IPS-20b (cell line): Measurements from ENCODE around the gene NTHL1.

Experiments
- H3K27ac ChIP-seq: one replicate; pipeline ENCODE4 v1.5.1; 2013; ENCODE audit warnings: low read length
- H3K27me3 ChIP-seq: 2 replicates; pipeline ENCODE4 v1.6.1; 2013; ENCODE audit warnings: mild to moderate bottlenecking, low read length, inconsistent platforms; ENCODE audit not compliant: insufficient read depth
- H3K36me3 ChIP-seq: 2 replicates; pipeline ENCODE4 v1.6.1; 2013; ENCODE audit warnings: low read depth, mild to moderate bottlenecking, inconsistent platforms, low read length, moderate library complexity; ENCODE audit not compliant: insufficient read depth
- H3K4me1 ChIP-seq: 2 replicates; pipeline ENCODE4 v1.6.1; 2013; ENCODE audit warnings: mild to moderate bottlenecking, control low read depth, inconsistent platforms, low read length, moderate library complexity; ENCODE audit not compliant: insufficient read depth
- H3K4me3 ChIP-seq: 2 replicates; pipeline ENCODE4 v1.5.1; 2013; ENCODE audit warnings: mild to moderate bottlenecking, low read length, inconsistent platforms
- H3K9ac ChIP-seq: 2 replicates; pipeline ENCODE4 v1.6.1; 2013; ENCODE audit warnings: low read depth, mild to moderate bottlenecking, inconsistent platforms, low read length, moderate library complexity
- H3K9me3 ChIP-seq: 2 replicates; pipeline ENCODE4 v1.6.1; 2013; ENCODE audit warnings: mild to moderate bottlenecking, low read depth, low read length, inconsistent platforms; ENCODE audit not compliant: insufficient read depth

The NTHL1 gene

GRCh38 chr16:2028620-2029220 is 18.9 kb downstream of the NTHL1 start:
- Histone ChIP-seq H3K9me3 (no peaks in the 10 kb centered on the region), H3K36me3 (no peaks in the 10 kb centered on the region), H3K4me3 (no peak overlapping the region), H3K4me1 (no peaks in the 10 kb centered on the region; the same call in 1 of the 2 replicates), H3K9ac (no peak overlapping the region), H3K27ac (no peak overlapping the region), H3K27me3 (peaks cover 42% of the 10 kb centered on the region)

- Histone ChIP-seq H3K27ac (no peak overlapping the region), H3K4me3 (no peak overlapping the region), H3K27me3 (peaks cover 43% of the 10 kb centered on the region), H3K4me1 (no peaks in the 10 kb centered on the region; the same call in 1 of the 2 replicates), H3K9ac (no peak overlapping the region), H3K9me3 (no peaks in the 10 kb centered on the region), H3K36me3 (no peaks in the 10 kb centered on the region)
Observed at GRCh38 chr16:2028146-2028545, 19.5 kb downstream of the NTHL1 start.

DNA sequence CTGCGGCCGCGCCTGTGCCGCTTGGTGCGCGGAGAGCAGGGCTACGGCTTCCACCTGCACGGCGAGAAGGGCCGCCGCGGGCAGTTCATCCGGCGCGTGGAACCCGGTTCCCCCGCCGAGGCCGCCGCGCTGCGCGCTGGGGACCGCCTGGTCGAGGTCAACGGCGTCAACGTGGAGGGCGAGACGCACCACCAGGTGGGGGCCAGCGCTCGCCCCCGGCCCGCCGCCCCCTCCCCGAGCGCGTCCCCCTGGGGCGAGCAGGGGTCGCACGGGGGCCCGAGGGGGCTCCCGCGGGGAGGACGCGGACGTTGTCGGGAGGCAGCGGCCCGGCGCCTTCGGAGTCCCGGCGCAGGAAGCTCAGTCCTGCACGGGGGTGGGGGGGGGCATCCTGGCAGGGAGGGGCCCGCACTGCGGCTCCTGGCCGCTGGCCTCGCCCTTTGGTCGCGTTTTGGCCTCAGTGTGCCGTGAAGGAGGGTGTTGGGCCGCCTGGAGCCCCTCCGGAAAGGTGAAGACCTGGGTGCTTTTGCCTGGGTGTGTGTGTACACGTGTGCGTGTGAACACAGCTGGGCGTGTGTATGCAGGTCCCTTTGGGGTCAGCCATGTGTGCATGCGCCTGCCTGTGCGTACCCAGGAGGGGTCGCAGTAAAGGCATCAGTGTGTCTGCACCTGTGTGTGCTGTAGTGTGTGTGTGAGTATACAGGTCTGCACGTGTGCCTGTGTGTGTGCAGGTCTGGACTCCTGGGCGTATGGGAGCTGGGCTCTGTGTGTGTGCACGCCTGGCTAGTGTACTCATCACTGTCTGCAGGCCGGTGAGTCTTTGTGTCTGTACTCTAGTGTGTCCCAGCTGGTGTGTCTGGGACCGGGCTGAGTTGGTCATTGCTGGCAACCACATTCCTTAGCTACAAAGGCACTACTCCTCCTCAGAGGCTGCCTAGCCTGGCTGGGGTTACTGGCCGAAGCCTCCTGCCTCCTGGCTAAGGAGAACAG is 20.3 kb downstream of the NTHL1 start:
- Histone ChIP-seq H3K27ac (no peak overlapping the region), H3K36me3 (no peaks in the 10 kb centered on the region), H3K9me3 (no peaks in the 10 kb centered on the region), H3K4me3 (peak overlapping the region; percentile 60), H3K4me1 (no peaks in the 10 kb centered on the region; the same call in 1 of the 2 replicates), H3K27me3 (peaks cover 49% of the 10 kb centered on the region), H3K9ac (no peak overlapping the region)

- Histone ChIP-seq H3K27ac (no peak within 1 kb of the TSS), H3K9me3 (no peaks in the 10 kb centered on the region), H3K4me1 (no peaks in the 10 kb centered on the region; the same call in 1 of the 2 replicates), H3K36me3 (no peaks in the 10 kb centered on the region), H3K9ac (no peak within 1 kb of the TSS), H3K27me3 (peaks cover 56% of the 10 kb centered on the region), H3K4me3 (peak within 1 kb of the TSS; percentile 60)
Observed at GRCh38 chr16:2026461-2027023, 21.1 kb downstream of the NTHL1 start, which contains the start of gene NHERF2. Gene NHERF2, plus strand, starts transcription at chr16:2026902. Its CDS starts 104 bp downstream, at chr16:2027006.

DNA sequence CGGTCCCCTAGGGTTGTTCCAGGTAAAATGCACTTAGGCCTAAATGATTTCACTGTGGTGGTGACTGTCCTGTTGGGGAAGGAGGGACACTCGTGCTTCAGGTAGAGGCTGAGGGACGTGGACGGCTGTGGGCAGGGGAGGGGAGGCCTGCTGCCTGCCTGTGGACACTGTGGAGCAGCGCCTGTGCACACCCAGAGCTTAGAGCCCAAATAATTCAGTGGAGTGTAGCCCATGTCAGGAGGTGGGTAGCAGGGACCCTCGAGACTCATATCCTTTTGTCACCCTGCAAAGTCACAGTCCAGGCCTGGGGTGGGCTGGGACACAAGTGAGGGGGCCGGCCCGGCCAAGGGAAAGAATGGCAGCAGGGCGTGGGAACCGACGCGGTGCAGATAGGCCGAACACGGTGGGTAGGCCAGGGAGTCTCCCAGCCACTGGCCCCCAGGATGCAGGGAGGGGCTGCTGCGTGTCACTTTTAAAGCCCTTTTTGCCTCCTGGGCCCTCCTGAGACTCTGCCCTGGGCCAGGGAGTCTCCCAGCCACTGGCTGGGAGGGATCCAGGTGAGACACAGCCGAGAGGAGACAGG is 21.7 kb downstream of the NTHL1 start:
- H3K4me1 ChIP-seq = no peaks in the 10 kb centered on the region; the same call in 1 of the 2 replicates
- peaks cover 62% of the 10 kb centered on the region for H3K27me3 ChIP-seq
- H3K27ac ChIP-seq = no peak overlapping the region
- no peak overlapping the region; the same call in 1 of the 2 replicates for H3K4me3 ChIP-seq
- H3K9me3 ChIP-seq = no peaks in the 10 kb centered on the region
- no peaks in the 10 kb centered on the region for H3K36me3 ChIP-seq
- H3K9ac ChIP-seq = no peak overlapping the region

DNA sequence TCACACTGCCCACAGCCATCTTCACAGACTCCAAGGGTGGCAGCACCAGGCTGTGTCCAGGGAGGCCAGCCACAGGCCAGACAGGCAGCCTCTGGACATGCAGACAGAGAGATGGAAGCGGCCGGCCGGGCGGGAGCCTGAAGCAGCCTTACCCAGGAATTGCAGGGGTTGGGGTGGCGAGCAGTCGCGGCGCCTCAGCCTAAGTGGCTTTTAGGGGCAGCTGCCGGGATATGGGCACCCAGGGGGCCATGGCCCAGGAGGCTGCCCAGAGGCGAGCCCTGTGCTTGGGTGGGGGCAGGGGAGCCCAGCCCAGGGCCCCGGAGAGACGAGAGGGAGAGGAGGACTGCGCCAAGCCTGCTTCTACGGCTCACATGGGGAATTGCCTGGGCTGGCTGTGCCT is 22.4 kb downstream of the NTHL1 start:
- no peaks in the 10 kb centered on the region for H3K36me3 ChIP-seq
- H3K27me3 ChIP-seq = peaks cover 69% of the 10 kb centered on the region
- no peaks in the 10 kb centered on the region for H3K9me3 ChIP-seq
- no peak overlapping the region for H3K4me3 ChIP-seq
- H3K27ac ChIP-seq = no peak overlapping the region
- H3K9ac ChIP-seq = no peak overlapping the region
- H3K4me1 ChIP-seq = no peaks in the 10 kb centered on the region; the same call in 1 of the 2 replicates

GRCh38 chr16:2024032-2024420 is 23.6 kb downstream of the NTHL1 start:
- Histone ChIP-seq H3K4me3 (peak overlapping the region; percentile 66; the same call in 1 of the 2 replicates), H3K27ac (no peak overlapping the region), H3K9ac (no peak overlapping the region), H3K9me3 (no peaks in the 10 kb centered on the region), H3K4me1 (no peaks in the 10 kb centered on the region; the same call in 1 of the 2 replicates), H3K36me3 (no peaks in the 10 kb centered on the region), H3K27me3 (peaks cover 81% of the 10 kb centered on the region)

DNA sequence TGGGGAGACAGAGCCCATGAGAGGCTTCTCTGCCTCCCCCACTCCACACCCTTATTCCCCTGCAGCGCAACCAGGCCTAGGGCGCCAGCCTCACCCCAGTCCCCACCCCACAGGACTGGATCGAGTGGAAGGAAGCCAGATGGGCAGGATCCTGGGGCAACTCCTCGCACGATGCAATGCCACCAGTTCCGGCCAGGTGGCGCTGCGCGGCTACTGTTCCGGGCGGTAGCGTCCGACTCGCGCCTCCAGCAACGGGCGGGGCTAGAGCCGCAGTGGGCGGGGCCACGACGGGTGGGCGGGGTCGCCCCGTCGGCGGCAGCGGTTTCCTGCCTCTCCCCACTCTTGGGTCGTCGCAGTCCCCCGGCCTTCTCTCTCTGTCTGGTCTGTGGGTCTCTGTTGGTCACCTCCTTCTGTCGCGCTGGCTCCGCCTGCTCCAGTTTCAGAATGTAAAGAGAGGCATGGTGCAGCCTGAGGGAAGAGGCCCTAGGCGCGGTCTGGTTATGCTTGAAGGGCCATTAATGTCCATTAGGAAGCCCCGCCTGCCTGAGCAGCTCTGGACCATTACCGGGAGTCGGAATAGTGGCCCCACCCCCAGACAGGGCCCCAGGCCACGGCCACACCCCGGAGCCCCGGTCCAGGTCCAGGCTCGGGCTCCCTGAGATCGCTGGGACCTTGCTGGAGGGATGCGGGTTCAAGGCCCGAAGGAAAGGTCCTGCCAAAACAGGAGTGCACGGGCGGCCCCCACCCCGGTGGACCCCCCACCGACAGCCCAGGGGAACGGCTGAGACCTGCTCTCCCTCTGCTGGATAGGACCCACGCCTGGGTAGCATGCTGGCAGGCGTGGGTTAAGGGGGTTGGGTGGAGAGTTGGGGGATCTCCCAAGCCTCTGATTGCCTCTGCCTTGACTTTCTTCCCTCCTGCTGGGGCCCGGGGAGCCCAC is 24.3 kb downstream of the NTHL1 start:
- peaks cover 83% of the 10 kb centered on the region for H3K27me3 ChIP-seq
- H3K4me1 ChIP-seq = no peaks in the 10 kb centered on the region; the same call in 1 of the 2 replicates

DNA sequence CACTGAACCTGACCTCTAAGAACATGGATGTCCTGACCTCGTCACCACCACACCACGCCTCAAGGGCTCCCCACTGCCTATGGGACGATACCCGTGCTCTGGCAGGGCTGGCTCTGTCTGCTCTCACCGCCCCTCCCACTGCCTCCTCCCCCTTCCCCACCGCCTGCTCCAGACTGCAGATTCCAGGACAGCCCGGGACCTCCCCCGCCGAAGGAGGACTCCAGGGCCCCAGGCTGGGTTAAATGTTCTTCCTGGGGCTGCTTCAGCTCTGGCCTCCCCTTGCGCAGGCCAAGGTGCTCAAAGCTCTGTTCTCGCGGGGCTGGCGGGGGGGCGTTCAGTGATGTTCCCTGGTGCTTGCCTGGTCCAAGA is 24.9 kb downstream of the NTHL1 start:
- Histone ChIP-seq H3K4me3 (peak overlapping the region; percentile 68), H3K27me3 (peaks cover 82% of the 10 kb centered on the region), H3K27ac (no peak overlapping the region), H3K9ac (peak overlapping the region; percentile 62; the same call in 1 of the 2 replicates), H3K4me1 (no peaks in the 10 kb centered on the region; the same call in 1 of the 2 replicates), H3K9me3 (no peaks in the 10 kb centered on the region), H3K36me3 (no peaks in the 10 kb centered on the region)

More for the DNA sequence above, 24.3 kb downstream of the NTHL1 start:
- Histone ChIP-seq H3K4me3 (peak overlapping the region; percentile 68), H3K9me3 (no peaks in the 10 kb centered on the region), H3K9ac (peak overlapping the region; percentile 62; the same call in 1 of the 2 replicates), H3K36me3 (no peaks in the 10 kb centered on the region), H3K27ac (no peak overlapping the region)

- Histone ChIP-seq H3K9ac (no peak overlapping the region), H3K9me3 (no peaks in the 10 kb centered on the region), H3K27ac (no peak overlapping the region), H3K36me3 (no peaks in the 10 kb centered on the region), H3K4me1 (no peaks in the 10 kb centered on the region; the same call in 1 of the 2 replicates), H3K27me3 (peaks cover 70% of the 10 kb centered on the region), H3K4me3 (peak overlapping the region; percentile 50; the same call in 1 of the 2 replicates)
Observed at GRCh38 chr16:2019921-2020831, 27.5 kb downstream of the NTHL1 start.
